ENCODE measurements around the gene ZNF222. TPM values are rescaled to one million over a fixed set of nuclear protein-coding genes. Genes with fewer than 3 reads are reported as not detected.

ZNF222 gene
- total RNA-seq, 1 donor from 2014 or later: 1.7 TPM

DNA sequence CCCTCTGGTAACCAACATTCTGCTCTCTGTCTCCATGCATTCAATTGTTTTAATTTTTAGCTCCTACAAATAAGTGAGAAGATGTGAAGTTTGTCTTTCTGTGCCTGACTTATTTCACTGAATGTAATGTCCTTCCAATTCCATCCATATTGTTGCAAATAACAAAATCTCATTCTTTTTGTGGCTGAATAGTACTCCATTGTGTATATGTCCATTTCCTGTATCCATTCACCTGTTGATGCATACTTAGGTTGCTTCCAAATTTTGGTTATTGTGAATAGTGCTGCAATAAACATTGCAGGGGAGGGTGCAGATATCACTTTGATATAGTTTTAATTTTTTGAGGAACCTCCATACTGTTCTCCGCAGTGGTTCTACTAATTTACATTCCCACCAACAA, 44.2 kb downstream of the ZNF222 start:
- H3K4me1 ChIP-seq: peaks cover 21% of the 10 kb centered on the region
- H3K36me3 ChIP-seq: peaks cover 0 to 30% of the 10 kb centered on the region in 2 donors
- TF ChIP-seq POLR2A (IDR thresholded peaks at IDR 0.05): no peak
- TF ChIP-seq, protein P1, sequence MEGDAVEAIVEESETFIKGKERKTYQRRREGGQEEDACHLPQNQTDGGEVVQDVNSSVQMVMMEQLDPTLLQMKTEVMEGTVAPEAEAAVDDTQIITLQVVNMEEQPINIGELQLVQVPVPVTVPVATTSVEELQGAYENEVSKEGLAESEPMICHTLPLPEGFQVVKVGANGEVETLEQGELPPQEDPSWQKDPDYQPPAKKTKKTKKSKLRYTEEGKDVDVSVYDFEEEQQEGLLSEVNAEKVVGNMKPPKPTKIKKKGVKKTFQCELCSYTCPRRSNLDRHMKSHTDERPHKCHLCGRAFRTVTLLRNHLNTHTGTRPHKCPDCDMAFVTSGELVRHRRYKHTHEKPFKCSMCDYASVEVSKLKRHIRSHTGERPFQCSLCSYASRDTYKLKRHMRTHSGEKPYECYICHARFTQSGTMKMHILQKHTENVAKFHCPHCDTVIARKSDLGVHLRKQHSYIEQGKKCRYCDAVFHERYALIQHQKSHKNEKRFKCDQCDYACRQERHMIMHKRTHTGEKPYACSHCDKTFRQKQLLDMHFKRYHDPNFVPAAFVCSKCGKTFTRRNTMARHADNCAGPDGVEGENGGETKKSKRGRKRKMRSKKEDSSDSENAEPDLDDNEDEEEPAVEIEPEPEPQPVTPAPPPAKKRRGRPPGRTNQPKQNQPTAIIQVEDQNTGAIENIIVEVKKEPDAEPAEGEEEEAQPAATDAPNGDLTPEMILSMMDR (IDR thresholded peaks at IDR 0.05): no peak
- no peak for TF ChIP-seq POLR2AphosphoS5 (IDR thresholded peaks at IDR 0.05; ENCODE audit: insufficient read depth in 1 of 2, low read depth in 1 of 2)
- H3K4me3 ChIP-seq: no peak overlapping the region
- peaks cover 29% of the 10 kb centered on the region for H3K9me3 ChIP-seq
- H3K27me3 ChIP-seq: no peaks in the 10 kb centered on the region
- H3K27ac ChIP-seq: no peak overlapping the region
- intact Hi-C loops (cut with DNase I): no loop called here
- DNase-seq (ENCODE audit: extremely low spot score in 2 of 2): no peak

DNA sequence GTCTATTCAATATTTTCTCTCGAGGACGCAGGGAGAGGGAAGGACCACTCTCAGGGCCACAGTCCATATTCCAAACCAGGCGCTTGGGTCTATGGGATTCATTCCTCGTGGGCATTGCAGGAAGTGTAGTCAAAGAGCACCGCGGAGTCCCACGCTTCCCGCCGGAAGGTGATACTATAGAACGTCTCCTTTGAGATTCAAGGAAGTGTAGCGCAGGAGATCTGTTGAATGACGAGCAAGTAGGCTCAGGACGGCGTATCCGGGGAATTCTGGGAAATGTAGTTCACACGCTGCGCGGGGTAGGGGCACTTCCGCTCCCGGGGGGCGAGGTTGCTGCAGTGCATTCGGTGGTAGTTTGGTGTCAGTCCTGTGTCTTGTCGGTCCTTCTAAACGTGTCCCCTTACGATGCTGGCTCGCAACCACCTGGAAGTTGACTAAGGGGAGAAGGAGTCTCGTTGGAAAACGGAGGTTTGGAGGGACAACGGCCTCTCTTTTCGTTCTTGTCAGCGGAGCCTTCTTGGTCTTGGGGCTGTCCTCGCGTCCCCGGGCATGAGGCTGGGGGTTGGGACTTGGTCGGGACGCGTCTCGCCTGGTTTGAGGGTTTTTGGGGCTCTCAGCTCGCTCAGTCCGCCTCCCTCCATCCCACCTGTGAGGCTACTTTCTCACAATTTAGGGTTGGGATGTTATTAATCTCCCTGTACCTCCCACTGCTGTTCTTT, 46.8 kb downstream of the ZNF222 start, which contains the start of gene ZNF284:
ZNF284 (plus strand) TSS at position 336 of the 719 bp plus-strand sequence. CDS start 4,231 bp downstream, outside the sequence.
- peak in 1 of 2 donors; percentile 89 for DNase-seq (ENCODE audit: extremely low spot score in 2 of 2)
- Histone ChIP-seq H3K9me3 (peaks cover 7% of the 10 kb centered on the region), H3K27ac (no peak within 1 kb of the TSS), H3K4me3 (peak within 1 kb of the TSS; percentile 62 to 76), H3K27me3 (no peaks in the 10 kb centered on the region), H3K4me1 (peaks cover 21% of the 10 kb centered on the region), H3K36me3 (peaks cover 0 to 6% of the 10 kb centered on the region in 2 donors)
- peak; percentile 55 to 91 for TF ChIP-seq POLR2AphosphoS5 (IDR thresholded peaks at IDR 0.05; ENCODE audit: insufficient read depth in 1 of 2, low read depth in 1 of 2)
- TF ChIP-seq, protein P1 (IDR thresholded peaks at IDR 0.05): no peak
- intact Hi-C loops (cut with DNase I): no loop called here

DNA sequence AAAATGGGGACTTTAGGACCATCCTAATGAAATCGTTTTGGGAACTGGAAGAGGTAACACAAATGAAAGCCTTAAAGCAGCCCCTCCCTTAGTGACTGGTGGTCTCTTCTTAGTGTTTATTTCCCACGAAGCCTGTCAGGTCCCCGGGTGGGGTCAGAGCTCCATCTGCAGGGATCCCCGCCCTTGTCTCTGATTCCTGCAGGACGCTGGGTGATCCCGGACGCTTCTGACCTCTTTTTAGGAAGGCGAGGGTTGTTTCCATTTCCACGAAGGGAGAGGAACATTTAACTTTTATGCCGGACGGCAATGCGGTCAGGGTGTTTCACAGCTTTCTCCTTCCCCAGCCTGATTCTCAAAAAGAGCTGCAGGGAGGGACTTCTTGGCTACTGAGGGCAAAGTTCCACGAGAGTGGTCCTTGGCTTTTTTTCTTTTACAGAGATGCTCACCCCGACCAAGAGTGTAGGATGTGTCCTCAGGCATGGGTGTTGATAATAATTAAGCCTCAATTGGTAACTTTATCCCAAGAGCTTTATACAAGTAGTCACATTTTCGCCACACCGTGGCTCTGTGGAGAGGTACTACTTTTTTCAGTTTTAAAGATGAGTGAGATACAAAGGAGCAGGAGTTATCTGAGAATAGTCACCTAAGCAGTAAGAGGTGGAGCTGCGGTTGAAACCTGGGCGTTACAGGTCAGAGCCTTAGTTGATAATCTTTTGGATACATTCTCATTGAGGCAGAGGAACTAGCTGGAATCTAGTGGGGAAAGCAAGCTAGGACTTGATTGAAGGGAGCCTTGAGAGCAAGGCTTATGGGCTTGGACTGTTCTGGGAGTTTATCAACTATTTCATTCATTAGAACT, 47.6 kb downstream of the ZNF222 start:
- H3K27ac ChIP-seq: no peak overlapping the region
- H3K36me3 ChIP-seq: peaks cover 0 to 7% of the 10 kb centered on the region in 2 donors
- no peak for DNase-seq (ENCODE audit: extremely low spot score in 2 of 2)
- intact Hi-C loops (cut with DNase I): no loop called here
- peak overlapping the region; percentile 62 to 76 for H3K4me3 ChIP-seq
- H3K27me3 ChIP-seq: no peaks in the 10 kb centered on the region
- TF ChIP-seq, protein P1 (IDR thresholded peaks at IDR 0.05): no peak
- TF ChIP-seq POLR2A (IDR thresholded peaks at IDR 0.05) (no peak), POLR2AphosphoS5 (IDR thresholded peaks at IDR 0.05; ENCODE audit: insufficient read depth in 1 of 2, low read depth in 1 of 2) (no peak)
- H3K4me1 ChIP-seq: peaks cover 21% of the 10 kb centered on the region
- H3K9me3 ChIP-seq: peaks cover 4% of the 10 kb centered on the region

DNA sequence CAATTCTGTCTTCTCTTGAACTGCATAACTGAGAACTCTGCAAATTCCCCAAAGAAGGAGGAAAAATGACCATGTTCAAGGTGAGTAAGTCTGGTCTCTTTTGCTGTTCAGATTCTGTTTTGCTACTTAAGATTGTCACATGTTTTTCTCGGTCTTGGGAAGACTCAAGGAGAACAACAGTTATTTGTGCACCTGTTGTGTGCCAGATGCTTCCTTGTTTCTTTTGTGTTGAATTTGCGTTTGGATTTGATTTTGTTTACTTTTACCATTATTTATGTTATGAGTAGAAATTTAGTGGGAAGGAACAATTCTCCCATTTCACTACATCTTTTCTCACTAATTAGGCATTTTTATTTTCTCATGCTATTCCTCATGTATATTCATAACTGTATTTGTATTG, 51.1 kb downstream of the ZNF222 start:
- Histone ChIP-seq H3K27me3 (no peaks in the 10 kb centered on the region), H3K36me3 (peaks cover 0 to 25% of the 10 kb centered on the region in 2 donors), H3K4me3 (no peak overlapping the region), H3K9me3 (no peaks in the 10 kb centered on the region), H3K27ac (no peak overlapping the region), H3K4me1 (peaks cover 17% of the 10 kb centered on the region)
- DNase-seq (ENCODE audit: extremely low spot score in 2 of 2): no peak
- intact Hi-C loops (cut with DNase I): no loop called here
- TF ChIP-seq, protein P1 (IDR thresholded peaks at IDR 0.05): no peak
- TF ChIP-seq POLR2A (IDR thresholded peaks at IDR 0.05) (no peak), POLR2AphosphoS5 (IDR thresholded peaks at IDR 0.05; ENCODE audit: insufficient read depth in 1 of 2, low read depth in 1 of 2) (no peak)

Small RNA genes within 50 kb of the gene (small RNA-seq; reads per million reads assigned to genes)
- not detected for gene AC006213.5

Other genes with a start within 250 kb of the ZNF222 start
- 16.2 TPM for gene KCNN4, start 244.4 kb upstream of the ZNF222 start, total RNA-seq
- 3.7 TPM for gene LYPD5, start 222.9 kb upstream of the ZNF222 start, total RNA-seq
- 7.9 TPM for gene ZNF283, start 198.1 kb upstream of the ZNF222 start, total RNA-seq
- 0.49 TPM for gene ZNF404, start 141.4 kb upstream of the ZNF222 start, total RNA-seq
- 8.8 TPM for gene ZNF45, start 90.1 kb upstream of the ZNF222 start, total RNA-seq
- gene ZNF221, start 74.2 kb upstream of the ZNF222 start, total RNA-seq: 2.7 TPM
- 8.3 TPM for gene ZNF155, start 41.2 kb upstream of the ZNF222 start, total RNA-seq
- gene ZNF230, start 22.4 kb upstream of the ZNF222 start, total RNA-seq: 2.0 TPM
- 17.7 TPM for gene ZNF223, start 26.7 kb downstream of the ZNF222 start, total RNA-seq
- 2.2 TPM for gene ZNF284, start 46.8 kb downstream of the ZNF222 start, total RNA-seq
- 11.8 TPM for gene ZNF224, start 69.0 kb downstream of the ZNF222 start, total RNA-seq
- 3.7 TPM for gene ZNF225, start 88.0 kb downstream of the ZNF222 start, total RNA-seq
- gene ZNF234, start 116.2 kb downstream of the ZNF222 start, total RNA-seq: 11.3 TPM
- 11.8 TPM for gene ZNF226, start 139.7 kb downstream of the ZNF222 start, total RNA-seq
- 14.2 TPM for gene ZNF227, start 187.2 kb downstream of the ZNF222 start, total RNA-seq
- not detected for gene ZNF233, start 234.5 kb downstream of the ZNF222 start, total RNA-seq

Data from vagina (tissue), 2 donors.